H9 (cell line): Measurements from ENCODE around the gene FBLN1. TPM values are rescaled to one million over a fixed set of nuclear protein-coding genes. Genes with fewer than 3 reads are reported as not detected.

Source experiments
- DNase-seq: peaks from one replicate; pipeline ENCODE4 v3.0.0-alpha.2; 2017
- H2AFZ ChIP-seq: one replicate; pipeline ENCODE4 v1.6.1; 2013; ENCODE audit warnings: mild to moderate bottlenecking, low read length, control low read depth, moderate library complexity
- H2AK5ac ChIP-seq: 2 replicates; pipeline ENCODE4 v1.6.1; 2013; ENCODE audit warnings: low read length, control low read depth, mixed read lengths; ENCODE audit not compliant: insufficient read length
- H2BK120ac ChIP-seq: one replicate; pipeline ENCODE4 v1.6.1; 2013; ENCODE audit warnings: low read depth, mild to moderate bottlenecking, low read length, control low read depth, inconsistent platforms; ENCODE audit not compliant: poor library complexity, severe bottlenecking
- H2BK12ac ChIP-seq: 2 replicates; pipeline ENCODE4 v1.6.1; 2013; ENCODE audit warnings: low read length, control low read depth, mixed read lengths, low read depth; ENCODE audit not compliant: insufficient read length
- H2BK15ac ChIP-seq: 2 replicates; pipeline ENCODE4 v1.6.1; 2013; ENCODE audit warnings: low read depth, low read length, control low read depth
- H2BK20ac ChIP-seq: one replicate; pipeline ENCODE4 v1.6.1; 2013; ENCODE audit warnings: low read depth, mild to moderate bottlenecking, low read length, control low read depth, inconsistent platforms; ENCODE audit not compliant: poor library complexity, severe bottlenecking
- H2BK5ac ChIP-seq: 2 replicates; pipeline ENCODE4 v1.6.1; 2013; ENCODE audit warnings: low read length, control low read depth, mixed read lengths; ENCODE audit not compliant: insufficient read length
- H3K14ac ChIP-seq: 2 replicates; pipeline ENCODE4 v1.6.1; 2013; ENCODE audit warnings: low read length, control low read depth; ENCODE audit not compliant: insufficient read depth
- H3K18ac ChIP-seq: 2 replicates; pipeline ENCODE4 v1.6.1; 2013; ENCODE audit warnings: low read depth, mild to moderate bottlenecking, mixed read lengths, low read length, control low read depth; ENCODE audit not compliant: insufficient read length
- H3K23ac ChIP-seq: 2 replicates; pipeline ENCODE4 v1.6.1; 2013; ENCODE audit warnings: low read length, control low read depth, mixed read lengths, low read depth; ENCODE audit not compliant: insufficient read length
- H3K23me2 ChIP-seq: 2 replicates; pipeline ENCODE4 v1.6.1; 2013; ENCODE audit warnings: low read depth, mild to moderate bottlenecking, mixed read lengths, low read length, control low read depth; ENCODE audit not compliant: insufficient read length, poor library complexity, severe bottlenecking
- H3K27ac ChIP-seq: 2 replicates; pipeline ENCODE4 v1.5.1; 2013; ENCODE audit warnings: low read length, control low read depth, mixed read lengths, low read depth; ENCODE audit not compliant: insufficient read length
- H3K27me3 ChIP-seq: 2 replicates; pipeline ENCODE4 v1.6.1; 2013; ENCODE audit warnings: low read length, control low read depth, inconsistent platforms; ENCODE audit not compliant: insufficient read depth
- H3K4ac ChIP-seq: 2 replicates; pipeline ENCODE4 v1.6.1; 2013; ENCODE audit warnings: low read depth, mild to moderate bottlenecking, control low read depth, inconsistent platforms, low read length, moderate library complexity
- H3K4me1 ChIP-seq: 2 replicates; pipeline ENCODE4 v1.6.1; 2013; ENCODE audit warnings: low read length, control low read depth, inconsistent platforms; ENCODE audit not compliant: insufficient read depth
- H3K4me2 ChIP-seq: 2 replicates; pipeline ENCODE4 v1.6.1; 2013; ENCODE audit warnings: low read length, control low read depth, mixed read lengths; ENCODE audit not compliant: insufficient read length, insufficient read depth
- H3K56ac ChIP-seq: 2 replicates; pipeline ENCODE4 v1.6.1; 2013; ENCODE audit warnings: low read depth, mild to moderate bottlenecking, mixed read lengths, low read length, control low read depth; ENCODE audit not compliant: insufficient read length
- H3K79me1 ChIP-seq: 2 replicates; pipeline ENCODE4 v1.6.1; 2013; ENCODE audit warnings: low read depth, mild to moderate bottlenecking, moderate library complexity, low read length, control low read depth, inconsistent platforms; ENCODE audit not compliant: insufficient read depth, poor library complexity, severe bottlenecking
- H3K79me2 ChIP-seq: 2 replicates; pipeline ENCODE4 v1.6.1; 2013; ENCODE audit warnings: low read length, control low read depth, inconsistent platforms; ENCODE audit not compliant: insufficient read depth
- H3K9ac ChIP-seq: 2 replicates; pipeline ENCODE4 v1.6.1; 2013; ENCODE audit warnings: low read length, control low read depth, mixed read lengths; ENCODE audit not compliant: insufficient read length; ENCODE audit errors: extremely low read depth
- H3K9me3 ChIP-seq: one replicate; pipeline ENCODE4 v1.6.1; 2013; ENCODE audit warnings: low read depth, low read length, inconsistent platforms; ENCODE audit not compliant: control insufficient read depth
- H3T11ph ChIP-seq: one replicate; pipeline ENCODE4 v1.6.1; 2013; ENCODE audit warnings: mild to moderate bottlenecking, low read length, control low read depth, inconsistent platforms
- H4K20me1 ChIP-seq: one replicate; pipeline ENCODE4 v1.6.1; 2013; ENCODE audit not compliant: control insufficient read depth, insufficient read length, insufficient read depth
- H4K5ac ChIP-seq: 2 replicates; pipeline ENCODE4 v1.6.1; 2013; ENCODE audit warnings: low read depth, mild to moderate bottlenecking, mixed read lengths, low read length, control low read depth; ENCODE audit not compliant: insufficient read length
- H4K8ac ChIP-seq: replicated peaks from 2 replicates; pipeline ENCODE4 v1.6.1; 2013; ENCODE audit warnings: low read length, control low read depth, mixed read lengths, low read depth; ENCODE audit not compliant: insufficient read length
- H4K91ac ChIP-seq: 2 replicates; pipeline ENCODE4 v1.6.1; 2013; ENCODE audit warnings: low read depth, mild to moderate bottlenecking, moderate library complexity, mixed read lengths, low read length, control low read depth; ENCODE audit not compliant: insufficient read length
- H3K27ac Mint-ChIP-seq, 3 experiments: 2 replicates in 2 of 3; 3 replicates in 1 of 3; pipeline ENCODE4 v1.8.0; 2020 to 2021; ENCODE audit warnings: mixed read lengths in 3 of 3, mild to moderate bottlenecking in 1 of 3, moderate library complexity in 1 of 3
- H3K27me3 Mint-ChIP-seq: 2 replicates; pipeline ENCODE4 v1.8.0; 2021; ENCODE audit warnings: low read depth, mild to moderate bottlenecking, moderate library complexity, mixed read lengths
- H3K36me3 Mint-ChIP-seq, 3 experiments: 2 replicates in 2 of 3; 3 replicates in 1 of 3; pipeline ENCODE4 v1.8.0; 2020 to 2021; ENCODE audit warnings: low read depth in 3 of 3, mixed read lengths in 3 of 3; ENCODE audit not compliant: insufficient read depth in 1 of 3
- H3K4me1 Mint-ChIP-seq, 2 experiments: 2 replicates each; pipeline ENCODE4 v1.8.0; 2020; ENCODE audit warnings: mixed read lengths in 2 of 2
- H3K4me3 Mint-ChIP-seq, 2 experiments: 2 replicates in 1 of 2; 3 replicates in 1 of 2; pipeline ENCODE4 v1.8.0; 2020 to 2021; ENCODE audit warnings: mild to moderate bottlenecking in 2 of 2, mixed read lengths in 2 of 2, moderate library complexity in 1 of 2
- H3K9me3 Mint-ChIP-seq, 2 experiments: 2 replicates in 1 of 2; 3 replicates in 1 of 2; pipeline ENCODE4 v1.8.0; 2020; ENCODE audit warnings: mild to moderate bottlenecking in 2 of 2, mixed read lengths in 2 of 2, moderate library complexity in 1 of 2
- WGBS: extraction: QIAGEN DNeasy Blood & Tissue Kit; methylation state at CpG from one replicate; pipeline ENCODE4 v1.1.7; 2013; ENCODE audit warnings: missing lambda C conversion rate, low lambda C conversion rate, mixed read lengths; ENCODE audit not compliant: insufficient read length; ENCODE audit errors: extremely low coverage; 5-methylcytosine and 5-hydroxymethylcytosine counted together
- total RNA-seq: library from RNA; stranded (reverse); gene quantifications from 2 replicates; pipeline ENCODE4 v1.2.1, GENCODE V29; 2021
- TF ChIP-seq, protein P1 (sequence below): fragments of 200-600 bp; sonication (generic); conservative IDR thresholded peaks from 3 replicates; pipeline ENCODE4 v1.8.0; 2021; ENCODE audit warnings: antibody characterized with exemption, mild to moderate bottlenecking

FBLN1 gene
- total RNA-seq, 1 experiment from 2014 or later: 140 TPM

DNA sequence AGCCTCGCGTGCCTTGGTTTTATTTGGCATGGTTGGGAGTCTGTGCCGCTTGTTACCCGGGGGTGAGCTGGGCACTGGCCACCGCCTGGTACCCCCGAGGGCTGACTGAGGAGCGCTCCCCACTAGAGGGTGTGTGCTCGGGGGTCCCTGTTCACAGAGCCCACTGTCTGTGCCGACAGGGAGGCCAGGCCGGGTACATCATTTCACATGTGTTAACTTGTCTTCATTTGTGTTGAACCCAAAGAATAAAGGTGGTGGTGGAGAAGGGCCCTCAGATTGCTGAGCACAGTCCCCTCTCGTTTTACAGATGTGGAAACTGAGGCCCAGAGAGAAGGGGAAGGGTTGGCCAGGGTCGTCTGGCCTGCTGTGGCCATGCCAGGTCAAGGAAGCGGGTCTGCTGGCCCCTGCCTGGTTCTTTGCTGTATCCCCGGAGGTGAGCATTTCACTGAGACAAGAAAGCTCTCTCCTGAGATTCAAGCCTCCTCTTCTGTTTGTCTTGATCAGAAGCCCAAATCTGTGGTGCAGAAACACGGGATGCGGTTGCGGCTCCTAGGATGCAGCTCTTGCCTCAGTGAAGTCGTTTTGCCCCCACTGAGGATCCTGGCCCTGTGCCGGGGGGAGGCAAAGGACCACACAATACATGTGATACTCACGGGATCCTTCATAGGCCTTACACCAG lies 60.8 kb downstream of the FBLN1 start:
- H3K27ac Mint-ChIP-seq: no peak overlapping the region
- Histone ChIP-seq H3K27ac (no peak overlapping the region), H2BK120ac (no peak overlapping the region), H3K4me2 (no peak overlapping the region), H2BK15ac (no peak overlapping the region), H3K56ac (no peak overlapping the region), H2BK5ac (no peak overlapping the region), H3K9ac (no peak overlapping the region), H4K8ac (no peak overlapping the region), H3K23me2 (no peaks in the 10 kb centered on the region), H3K4ac (no peak overlapping the region), H3K79me2 (no peaks in the 10 kb centered on the region), H3K9me3 (peaks cover 8% of the 10 kb centered on the region), H3K27me3 (no peaks in the 10 kb centered on the region), H4K91ac (no peak overlapping the region), H3K23ac (no peak overlapping the region), H3T11ph (no peak overlapping the region), H3K18ac (no peak overlapping the region), H2BK20ac (no peak overlapping the region), H3K14ac (no peak overlapping the region), H3K79me1 (no peaks in the 10 kb centered on the region), H4K5ac (no peak overlapping the region), H2BK12ac (no peak overlapping the region), H2AK5ac (no peak overlapping the region), H3K4me1 (no peaks in the 10 kb centered on the region), H4K20me1 (no peaks in the 10 kb centered on the region), H2AFZ (no peak overlapping the region)
- H3K9me3 Mint-ChIP-seq: peaks cover 20 to 35% of the 10 kb centered on the region in 2 experiments
- H3K4me1 Mint-ChIP-seq: peaks cover 17 to 19% of the 10 kb centered on the region in 2 experiments
- no peak overlapping the region for H3K4me3 Mint-ChIP-seq
- no peak for DNase-seq
- peaks cover 55 to 61% (median 58%) of the 10 kb centered on the region in 3 experiments for H3K36me3 Mint-ChIP-seq
- TF ChIP-seq, protein P1, sequence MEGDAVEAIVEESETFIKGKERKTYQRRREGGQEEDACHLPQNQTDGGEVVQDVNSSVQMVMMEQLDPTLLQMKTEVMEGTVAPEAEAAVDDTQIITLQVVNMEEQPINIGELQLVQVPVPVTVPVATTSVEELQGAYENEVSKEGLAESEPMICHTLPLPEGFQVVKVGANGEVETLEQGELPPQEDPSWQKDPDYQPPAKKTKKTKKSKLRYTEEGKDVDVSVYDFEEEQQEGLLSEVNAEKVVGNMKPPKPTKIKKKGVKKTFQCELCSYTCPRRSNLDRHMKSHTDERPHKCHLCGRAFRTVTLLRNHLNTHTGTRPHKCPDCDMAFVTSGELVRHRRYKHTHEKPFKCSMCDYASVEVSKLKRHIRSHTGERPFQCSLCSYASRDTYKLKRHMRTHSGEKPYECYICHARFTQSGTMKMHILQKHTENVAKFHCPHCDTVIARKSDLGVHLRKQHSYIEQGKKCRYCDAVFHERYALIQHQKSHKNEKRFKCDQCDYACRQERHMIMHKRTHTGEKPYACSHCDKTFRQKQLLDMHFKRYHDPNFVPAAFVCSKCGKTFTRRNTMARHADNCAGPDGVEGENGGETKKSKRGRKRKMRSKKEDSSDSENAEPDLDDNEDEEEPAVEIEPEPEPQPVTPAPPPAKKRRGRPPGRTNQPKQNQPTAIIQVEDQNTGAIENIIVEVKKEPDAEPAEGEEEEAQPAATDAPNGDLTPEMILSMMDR: no peak
- WGBS: no CpG with 5 or more reads among the region's 20 CpGs
- peaks cover 1% of the 10 kb centered on the region for H3K27me3 Mint-ChIP-seq
